ENCODE data around the gene MADD.

Gene MADD

DNA sequence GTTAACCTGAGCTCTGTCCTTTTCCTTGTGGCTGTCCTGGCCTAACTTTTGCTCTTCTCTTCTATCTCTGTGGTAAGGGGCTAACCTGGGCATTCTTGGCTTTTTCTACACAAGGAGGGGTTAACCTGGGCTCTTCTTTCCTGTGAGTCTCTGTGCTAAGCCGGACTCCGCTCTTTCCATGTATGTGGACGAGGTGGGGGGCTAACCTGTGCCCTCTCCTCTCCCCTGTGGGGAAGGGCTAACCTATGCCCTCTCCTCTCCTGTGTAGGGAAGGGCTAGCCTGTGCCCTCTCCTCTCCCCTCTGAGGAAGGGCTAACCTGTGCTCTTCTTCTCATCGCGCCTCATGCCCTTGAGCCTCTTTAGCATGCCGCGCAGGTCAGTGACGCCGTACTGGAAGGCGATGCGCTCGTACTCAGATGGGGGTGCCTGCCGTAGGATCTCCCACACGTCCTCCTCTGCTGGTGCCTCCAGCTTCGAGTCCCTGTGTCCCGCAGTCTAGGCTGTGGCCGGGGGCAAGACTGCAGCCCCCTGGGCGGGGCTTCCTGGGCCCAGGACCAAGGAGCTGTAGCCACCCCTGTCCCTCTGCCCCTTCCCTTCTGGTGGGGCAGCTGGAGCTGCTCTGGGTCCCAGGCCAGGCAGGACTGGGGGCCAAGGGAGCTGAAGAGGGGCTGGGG lies 76.1 kb downstream of the MADD start:
- TF ChIP-seq, protein P1, sequence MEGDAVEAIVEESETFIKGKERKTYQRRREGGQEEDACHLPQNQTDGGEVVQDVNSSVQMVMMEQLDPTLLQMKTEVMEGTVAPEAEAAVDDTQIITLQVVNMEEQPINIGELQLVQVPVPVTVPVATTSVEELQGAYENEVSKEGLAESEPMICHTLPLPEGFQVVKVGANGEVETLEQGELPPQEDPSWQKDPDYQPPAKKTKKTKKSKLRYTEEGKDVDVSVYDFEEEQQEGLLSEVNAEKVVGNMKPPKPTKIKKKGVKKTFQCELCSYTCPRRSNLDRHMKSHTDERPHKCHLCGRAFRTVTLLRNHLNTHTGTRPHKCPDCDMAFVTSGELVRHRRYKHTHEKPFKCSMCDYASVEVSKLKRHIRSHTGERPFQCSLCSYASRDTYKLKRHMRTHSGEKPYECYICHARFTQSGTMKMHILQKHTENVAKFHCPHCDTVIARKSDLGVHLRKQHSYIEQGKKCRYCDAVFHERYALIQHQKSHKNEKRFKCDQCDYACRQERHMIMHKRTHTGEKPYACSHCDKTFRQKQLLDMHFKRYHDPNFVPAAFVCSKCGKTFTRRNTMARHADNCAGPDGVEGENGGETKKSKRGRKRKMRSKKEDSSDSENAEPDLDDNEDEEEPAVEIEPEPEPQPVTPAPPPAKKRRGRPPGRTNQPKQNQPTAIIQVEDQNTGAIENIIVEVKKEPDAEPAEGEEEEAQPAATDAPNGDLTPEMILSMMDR (IDR thresholded peaks at IDR 0.05) = no peak
- Mint-ChIP-seq H3K4me3 (no peak overlapping the region), H3K4me1 (peaks cover 19% of the 10 kb centered on the region), H3K36me3 (ENCODE audit: low read depth) (no peaks in the 10 kb centered on the region), H3K9me3 (no peaks in the 10 kb centered on the region), H3K27me3 (ENCODE audit: low read depth, poor library complexity) (peaks cover 8% of the 10 kb centered on the region), H3K27ac (no peak overlapping the region)
- no peak for DNase-seq

- Mint-ChIP-seq H3K9me3 (no peaks in the 10 kb centered on the region), H3K4me1 (peaks cover 13% of the 10 kb centered on the region), H3K4me3 (no peak overlapping the region), H3K27ac (no peak overlapping the region), H3K27me3 (ENCODE audit: low read depth, poor library complexity) (peaks cover 12% of the 10 kb centered on the region), H3K36me3 (ENCODE audit: low read depth) (no peaks in the 10 kb centered on the region)
- TF ChIP-seq, protein P1 (IDR thresholded peaks at IDR 0.05) = no peak
- no peak for DNase-seq
Measured at GRCh38 chr11:47347137-47347536, 77.2 kb downstream of the MADD start.

DNA sequence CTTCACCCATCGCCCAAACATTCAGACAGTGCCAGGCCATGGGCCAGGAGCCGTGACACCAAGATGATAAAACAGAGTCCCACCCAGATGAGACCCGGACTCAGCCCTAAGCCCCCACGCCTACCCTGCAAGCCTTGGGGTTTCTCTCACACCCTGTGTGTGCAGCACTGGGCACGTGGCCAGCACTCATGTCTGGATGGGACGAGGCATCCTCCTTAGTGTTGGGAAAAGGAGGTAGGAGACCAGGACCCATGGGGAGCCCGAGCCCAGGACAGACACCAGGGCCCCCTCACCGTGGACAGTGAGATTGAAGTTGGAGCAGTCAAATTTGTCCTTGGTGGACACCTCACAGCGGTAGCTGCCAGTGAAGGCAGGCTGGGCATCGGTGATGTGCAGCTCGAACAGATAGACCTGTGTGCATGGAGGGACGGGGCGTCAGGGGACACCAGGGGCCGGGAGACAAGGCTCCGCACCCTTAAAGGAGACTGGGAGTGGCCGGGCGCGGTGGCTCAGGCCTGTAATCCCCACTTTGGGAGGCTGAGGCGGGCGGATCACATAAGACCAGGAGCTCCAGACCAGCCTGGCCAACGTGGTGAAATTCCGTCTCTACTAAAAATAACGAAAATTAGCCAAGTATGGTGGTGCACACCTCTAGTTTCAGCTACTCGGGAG lies 78.3 kb downstream of the MADD start:
- H3K9me3 Mint-ChIP-seq = no peaks in the 10 kb centered on the region
- no peak overlapping the region for H3K4me3 Mint-ChIP-seq
- peaks cover 13% of the 10 kb centered on the region for H3K4me1 Mint-ChIP-seq
- peaks cover 15% of the 10 kb centered on the region for H3K27me3 Mint-ChIP-seq (ENCODE audit: low read depth, poor library complexity)
- TF ChIP-seq, protein P1 (IDR thresholded peaks at IDR 0.05) = no peak
- no peaks in the 10 kb centered on the region for H3K36me3 Mint-ChIP-seq (ENCODE audit: low read depth)
- no peak for DNase-seq
- no peak overlapping the region for H3K27ac Mint-ChIP-seq

GRCh38 chr11:47348859-47349258 lies 78.9 kb downstream of the MADD start:
- no peak overlapping the region for H3K27ac Mint-ChIP-seq
- no peaks in the 10 kb centered on the region for H3K36me3 Mint-ChIP-seq (ENCODE audit: low read depth)
- no peak for DNase-seq
- H3K4me3 Mint-ChIP-seq = no peak overlapping the region
- TF ChIP-seq, protein P1 (IDR thresholded peaks at IDR 0.05) = peak; percentile 14
- H3K9me3 Mint-ChIP-seq = no peaks in the 10 kb centered on the region
- H3K4me1 Mint-ChIP-seq = peaks cover 13% of the 10 kb centered on the region
- peaks cover 14% of the 10 kb centered on the region for H3K27me3 Mint-ChIP-seq (ENCODE audit: low read depth, poor library complexity)

DNA sequence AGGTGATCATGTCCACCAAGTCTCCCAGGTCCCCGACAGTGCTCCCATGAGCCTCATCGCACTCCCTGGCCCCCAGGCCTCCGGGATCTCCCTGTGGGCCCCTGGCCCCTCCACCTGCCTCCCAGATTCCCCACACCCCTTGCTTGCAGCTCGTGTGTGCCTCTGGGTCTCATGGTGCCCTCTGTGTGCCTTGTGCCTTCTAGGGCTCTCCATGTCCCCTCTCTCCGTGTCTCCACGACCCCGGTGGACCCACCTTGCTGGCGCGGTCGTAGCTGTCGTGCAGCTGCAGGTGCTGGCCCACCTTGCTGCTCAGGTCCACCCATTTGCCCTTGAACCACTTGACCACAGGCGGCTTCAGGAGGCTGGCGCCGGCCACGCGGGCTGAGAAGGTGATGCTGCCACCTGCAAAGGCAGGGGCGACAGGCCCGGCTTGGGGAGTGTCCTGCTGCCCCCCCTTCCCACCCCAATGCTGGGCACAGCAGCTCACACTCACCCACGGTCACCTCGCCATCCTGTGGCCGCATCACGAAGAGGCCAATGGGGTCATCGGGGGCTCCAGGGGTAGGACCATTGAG lies 79.7 kb downstream of the MADD start:
- TF ChIP-seq, protein P1 (IDR thresholded peaks at IDR 0.05) = no peak
- Mint-ChIP-seq H3K27ac (no peak overlapping the region), H3K4me3 (no peak overlapping the region), H3K4me1 (peaks cover 16% of the 10 kb centered on the region), H3K27me3 (ENCODE audit: low read depth, poor library complexity) (peaks cover 8% of the 10 kb centered on the region), H3K9me3 (no peaks in the 10 kb centered on the region), H3K36me3 (ENCODE audit: low read depth) (no peaks in the 10 kb centered on the region)
- no peak for DNase-seq

All from nephron progenitor cell (in vitro differentiated cells).